K562 (cell line): Measurements from ENCODE around the gene UBAP1L. TPM values are rescaled to one million over a fixed set of nuclear protein-coding genes. Genes with fewer than 3 reads are reported as not detected.

Experiments used
- ATAC-seq: fragments of 200-7000 bp; cut with Tn5 transposase; 3 replicates; pipeline ENCODE4 v1.9.1; 2020; ENCODE audit warnings: moderate library complexity
- BruUV-seq: library from RNA; stranded (reverse); fragments of 400-500 nt; replicated peaks from 2 replicates; lab custom pipeline; 2021; lab: Mats Ljungman, UMichigan
- CTCF ChIA-PET: fragments of 300-600 bp; formaldehyde crosslinking; extraction: SDS; loops from one replicate; lab custom pipeline; 2021; ENCODE audit warnings: low intra/inter-chr PET ratio; lab: Yijun Ruan, JAX
- POLR2A ChIA-PET: fragments of 300-600, 350-650 bp; sonication (Branson Sonifier 250); formaldehyde crosslinking; extraction: SDS; loops from one replicate; lab custom pipeline; 2021; ENCODE audit warnings: antibody characterized with exemption, inconsistent platforms; lab: Yijun Ruan, JAX
- DNase-seq, 4 experiments: peaks; one replicate each; pipeline versions ENCODE4 v3.0.0 to v3.0.0-alpha.2; 2011 to 2018; ENCODE audit warnings: low spot score in 3 of 4, mixed read lengths in 3 of 4; ENCODE audit errors: extremely low read depth in 1 of 4
- FAIRE-seq: peaks from 2 replicates; lab custom pipeline; 2011; peaks lifted over from hg19 to GRCh38; lab: Jason Lieb, UNC
- H2AFZ ChIP-seq: 2 replicates; pipeline ENCODE4 v1.6.0; 2011; ENCODE audit warnings: low read depth, low read length, control low read depth, inconsistent platforms
- H3K27ac ChIP-seq: fragments of 200-600 bp; 3 replicates; pipeline ENCODE4 v1.8.0; 2011; ENCODE audit warnings: low read depth, mild to moderate bottlenecking, control low read depth, inconsistent platforms, low read length, moderate library complexity, mixed read lengths; ENCODE audit errors: extremely low read depth
- H3K27me3 ChIP-seq, 2 experiments: fragments of 300-600 bp in 1 of 2; 2 replicates in 1 of 2; 3 replicates in 1 of 2; pipeline versions ENCODE4 v1.6.0 to v1.8.0; 2011; ENCODE audit warnings: inconsistent platforms in 2 of 2, low read length in 2 of 2, mild to moderate bottlenecking in 1 of 2, mixed read lengths in 1 of 2, moderate library complexity in 1 of 2; ENCODE audit not compliant: control insufficient read depth in 2 of 2, insufficient read depth in 2 of 2
- H3K36me3 ChIP-seq: fragments of 300-600 bp; 3 replicates; pipeline ENCODE4 v1.8.0; 2011; ENCODE audit warnings: mild to moderate bottlenecking, low read length, inconsistent platforms; ENCODE audit not compliant: control insufficient read depth, insufficient read depth
- H3K4me1 ChIP-seq, 2 experiments: fragments of 200-600 bp in 1 of 2; replicated peaks in 1 of 2; 2 replicates in 1 of 2; 3 replicates in 1 of 2; pipeline versions ENCODE4 v1.5.1 to v1.8.0; 2011; ENCODE audit warnings: inconsistent platforms in 2 of 2, low read length in 2 of 2, mild to moderate bottlenecking in 1 of 2, mixed read lengths in 1 of 2, moderate library complexity in 1 of 2; ENCODE audit not compliant: control insufficient read depth in 2 of 2, insufficient read depth in 2 of 2
- H3K4me2 ChIP-seq: 2 replicates; pipeline ENCODE4 v1.6.1; 2011; ENCODE audit warnings: low read length, control low read depth, inconsistent platforms, mixed read lengths; ENCODE audit not compliant: insufficient read depth
- H3K4me3 ChIP-seq: fragments of 200-600 bp; sonication (generic), shearing (Covaris generic); 2 replicates; pipeline ENCODE4 v1.5.1; 2016; ENCODE audit warnings: control low read depth, inconsistent platforms
- H3K79me2 ChIP-seq: fragments of 200-600 bp; 3 replicates; pipeline ENCODE4 v1.8.0; 2011; ENCODE audit warnings: low read length, inconsistent platforms; ENCODE audit not compliant: control insufficient read depth, insufficient read depth
- H3K9ac ChIP-seq, 2 experiments: 2 replicates each; pipeline versions ENCODE4 v1.6.0 to v1.6.1; 2011; ENCODE audit warnings: low read depth in 2 of 2, low read length in 2 of 2, control low read depth in 1 of 2, inconsistent platforms in 1 of 2, mild to moderate bottlenecking in 1 of 2, mixed read lengths in 1 of 2; ENCODE audit not compliant: insufficient read depth in 1 of 2
- H3K9me1 ChIP-seq: one replicate; pipeline ENCODE4 v1.6.0; 2011; ENCODE audit warnings: inconsistent platforms, mild to moderate bottlenecking, low read length, moderate library complexity; ENCODE audit not compliant: control insufficient read depth, insufficient read depth
- H3K9me3 ChIP-seq: replicated peaks from 2 replicates; pipeline ENCODE4 v1.5.1; 2011; ENCODE audit warnings: low read depth, low read length, inconsistent platforms; ENCODE audit not compliant: control insufficient read depth, insufficient read depth
- H4K20me1 ChIP-seq: replicated peaks from 2 replicates; pipeline ENCODE4 v1.6.1; 2011; ENCODE audit warnings: low read length, inconsistent platforms, mixed read lengths; ENCODE audit not compliant: control insufficient read depth, insufficient read depth
- CTCFL ChIP-seq: IDR thresholded peaks from 2 replicates; pipeline ENCODE4 v1.6.1; 2011; ENCODE audit warnings: borderline replicate concordance, low read depth, mild to moderate bottlenecking, moderate library complexity, low read length; ENCODE audit not compliant: insufficient read depth, poor library complexity, severe bottlenecking
- ETS1 ChIP-seq: conservative IDR thresholded peaks from 2 replicates; pipeline ENCODE4 v1.6.1; 2011; ENCODE audit warnings: low read depth, mild to moderate bottlenecking, low read length; ENCODE audit not compliant: control insufficient read depth
- L3MBTL2 ChIP-seq: fragments of 450-650 bp; IDR thresholded peaks from 2 replicates; pipeline ENCODE4 v1.6.1; 2016; ENCODE audit warnings: mild to moderate bottlenecking, moderate library complexity
- MTA1 ChIP-seq: fragments of 450-650 bp; IDR thresholded peaks from 2 replicates; pipeline ENCODE4 v1.6.1; 2017; ENCODE audit warnings: borderline replicate concordance
- PHB2 ChIP-seq: fragments of 450-650 bp; IDR thresholded peaks from 2 replicates; pipeline ENCODE4 v1.6.1; 2017; ENCODE audit warnings: low read depth
- PKNOX1 ChIP-seq: fragments of 450-650 bp; IDR thresholded peaks from 2 replicates; pipeline ENCODE4 v1.6.1; 2016
- THRB ChIP-seq: fragments of 450-650 bp; formaldehyde crosslinking; conservative IDR thresholded peaks from 2 replicates; pipeline ENCODE4 v1.4.0; 2022; ENCODE audit warnings: mild to moderate bottlenecking, missing genetic modification characterization
- TRIM24 ChIP-seq, 2 experiments: fragments of 450-650 bp; IDR thresholded peaks; 2 replicates each; pipeline ENCODE4 v1.6.1; 2016
- ZBTB5 ChIP-seq: fragments of 450-650 bp; IDR thresholded peaks from 2 replicates; pipeline ENCODE4 v1.6.1; 2017; ENCODE audit warnings: antibody characterized with exemption
- ZC3H4 ChIP-seq: sonication (generic); formaldehyde crosslinking; IDR thresholded peaks from 2 replicates; pipeline ENCODE4 v1.9.0; 2021; ENCODE audit warnings: missing genetic modification reagents, borderline replicate concordance
- ZNF511 ChIP-seq: sonication (generic); formaldehyde crosslinking; IDR thresholded peaks from 2 replicates; pipeline ENCODE4 v1.8.0; 2022; ENCODE audit warnings: mild to moderate bottlenecking, missing genetic modification reagents
- ZNF780A ChIP-seq: fragments of 250-450 bp; sonication (Bioruptor Pico); IDR thresholded peaks from 2 replicates; pipeline ENCODE4 v1.5.0; 2021; ENCODE audit warnings: mild to moderate bottlenecking
- WGBS: fragments of 100-300 bp; shearing (Covaris generic); methylation state at CpG from one replicate; pipeline ENCODE4 v1.1.6; 2016; ENCODE audit warnings: low coverage, mixed read lengths; ENCODE audit not compliant: insufficient coverage; ENCODE audit errors: missing lambda C conversion rate; 5-methylcytosine and 5-hydroxymethylcytosine counted together
- in situ Hi-C: fragments of 300-500 bp; cut with MboI; formaldehyde crosslinking; loops from 4 replicates; pipeline ENCODE4 v1.15.0; 2018; ENCODE audit warnings: inconsistent platforms, mixed read lengths
- intact Hi-C: fragments of 100-400 bp; cut with micrococcal nuclease; formaldehyde crosslinking; loops from 2 replicates; pipeline ENCODE4 v1.14.2; 2022
- polyA plus RNA-seq, 8 experiments: library from polyadenylated mRNA; depleted of rRNA in 4 of 8; stranded (reverse) in 5 of 8; unstranded in 3 of 8; fragments of >200 nt; fragmentation: Nextera tagmentation in 2 of 8; fragmentation: Illumina TruSeq in 1 of 8; extraction: Ambion mirVana in 2 of 8; extraction: Trizol in 1 of 8; gene quantifications; 2 replicates each; pipeline versions ENCODE4 v1.2.1 to v1.2.3, GENCODE V29; 2011 to 2014; ENCODE audit warnings: inconsistent platforms in 1 of 8, missing spikeins in 1 of 8
- total RNA-seq, 7 experiments: library from RNA; depleted of rRNA in 6 of 7; stranded (reverse); fragments of >200 nt in 6 of 7; fragmentation: Illumina TruSeq in 2 of 7; extraction: Trizol in 2 of 7; gene quantifications; 2 replicates each; pipeline versions ENCODE4 v1.2.1 to v1.2.3, GENCODE V29; 2011 to 2021; ENCODE audit warnings: low replicate concordance in 1 of 7

Gene UBAP1L
- total and polyA plus RNA-seq, 9 of the 15 experiments (the other 6 are each of a cell fraction or from before 2014, with no cell fraction given): 0.16 to 0.71 (median 0.41) TPM; not detected in 2

- CTCF ChIA-PET: no interaction called here
- H3K27me3 ChIP-seq: peaks cover 31 to 60% of the 10 kb centered on the region in 2 experiments
- H3K9me3 ChIP-seq: no peaks in the 10 kb centered on the region
- no peaks in the 10 kb centered on the region for H3K9me1 ChIP-seq
- peaks cover 0 to 10% of the 10 kb centered on the region in 2 experiments; a peak in 1 of 5 replicates for H3K4me1 ChIP-seq
- POLR2A ChIA-PET: interaction anchor here (0.6 to 1.3 kb wide), 5 partner anchors 9 to 546 kb away, joined by 3 to 4 read pairs (median 3); no protein-coding TSS in a partner anchor
- H4K20me1 ChIP-seq: peaks cover 3% of the 10 kb centered on the region; the same call in 1 of the 2 replicates
- no peak overlapping the region for H3K4me3 ChIP-seq
- no peak overlapping the region for H3K9ac ChIP-seq
- no peak overlapping the region for H3K27ac ChIP-seq
- DNase-seq (no peak), ATAC-seq (peak; percentile 52; the same call in 1 of the 3 replicates), FAIRE-seq (no peak)
- intact Hi-C loops (no loop called here), in situ Hi-C loops (no loop called here)
- WGBS: 6% methylated on average over 3 of the region's 3 CpGs
- BruUV-seq: no TSS peak
- H3K36me3 ChIP-seq: no peaks in the 10 kb centered on the region
- no peak overlapping the region for H2AFZ ChIP-seq
- no peaks in the 10 kb centered on the region for H3K79me2 ChIP-seq
- H3K4me2 ChIP-seq: no peak overlapping the region
- TF ChIP-seq MTA1 (peak; percentile 18; the same call in 1 of the 2 replicates), ZBTB5 (0 out of 2 replicates have a peak, but pooled peaks have one; percentile 46), PKNOX1 (peak; percentile 37; the same call in 1 of the 2 replicates), ZNF511 (CRISPR knock-in tag) (no peak), ZC3H4 (CRISPR knock-in tag) (no peak), PHB2 (no peak), THRB (0 out of 2 replicates have a peak, but pooled peaks have one; percentile 37), ETS1 (no peak), TRIM24 (IDR thresholded peaks at IDR 0.05) (peak in 1 of 2 experiments; percentile 8; a peak in 1 of 4 replicates), ZNF780A (CRISPR knock-in tag) (no peak), L3MBTL2 (no peak), CTCFL (no peak)
These were observed 48.9 kb downstream of the UBAP1L start for GRCh38 chr15:65066001-65066634.
